HCT116 (cell line): ENCODE data around the gene APBA2. TPM values are rescaled to one million over a fixed set of nuclear protein-coding genes. Genes with fewer than 3 reads are reported as not detected.

Experiments used
- ATAC-seq: fragments of 200-7000 bp; cut with Tn5 transposase; 2 replicates; pipeline ENCODE4 v1.9.1; 2020; ENCODE audit warnings: mild to moderate bottlenecking, moderate library complexity
- BruUV-seq: library from RNA; stranded (reverse); fragments of 400-500 nt; replicated peaks from 2 replicates; lab custom pipeline; 2021; lab: Mats Ljungman, UMichigan
- CTCF ChIA-PET: fragments of 300-600 bp; sonication (Branson Sonifier 250); formaldehyde crosslinking; loops from one replicate; lab custom pipeline; 2021; ENCODE audit warnings: antibody characterized with exemption; lab: Charles Lee
- POLR2A ChIA-PET: fragments of 300-600, 350-600 bp; sonication (Branson Sonifier 250); formaldehyde crosslinking; loops from one replicate; lab custom pipeline; 2021; ENCODE audit warnings: antibody characterized with exemption; lab: Charles Lee
- RAD21 ChIA-PET, 2 experiments: fragments of 300-600 bp; sonication (Branson Sonifier 250); formaldehyde crosslinking; loops; one replicate each; lab custom pipeline; 2023; ENCODE audit warnings: low total read pairs in 2 of 2; ENCODE audit not compliant: uncharacterized antibody in 2 of 2, unreplicated experiment in 2 of 2, low non-redundant PET in 1 of 2; lab: Charles Lee
- DNase-seq: peaks from one replicate; pipeline ENCODE4 v3.0.0-alpha.2; 2010; ENCODE audit warnings: low read depth, low spot score
- H2AFZ ChIP-seq: fragments of 200-600 bp; shearing (Covaris generic), sonication (generic); 2 replicates; pipeline ENCODE4 v1.6.1; 2017; ENCODE audit warnings: low read depth, mixed run types, mixed read lengths, antibody characterized with exemption, low read length; ENCODE audit not compliant: poor library complexity, severe bottlenecking
- H3K27ac ChIP-seq: 2 replicates; pipeline ENCODE4 v1.5.1; 2012; ENCODE audit warnings: low read depth, low read length
- H3K27me3 ChIP-seq: fragments of 200-600 bp; sonication (generic); 2 replicates; pipeline ENCODE4 v1.6.1; 2016; ENCODE audit warnings: mixed run types, low read length, mixed read lengths; ENCODE audit not compliant: insufficient read depth
- H3K36me3 ChIP-seq, 2 experiments: fragments of 200-500 bp in 1 of 2; fragments of 200-600 bp in 1 of 2; sonication (Bioruptor generic) in 1 of 2; sonication (generic) in 1 of 2; 2 replicates each; pipeline versions ENCODE4 v1.5.1 to v1.6.1; 2014 to 2016; ENCODE audit warnings: low read length in 2 of 2, inconsistent platforms in 1 of 2, mixed read lengths in 1 of 2, mixed run types in 1 of 2; ENCODE audit not compliant: insufficient read depth in 2 of 2, control insufficient read depth in 1 of 2
- H3K4me1 ChIP-seq, 2 experiments: fragments of 200-600 bp in 1 of 2; sonication (generic) in 1 of 2; 2 replicates each; pipeline versions ENCODE4 v1.5.1 to v1.6.1; 2012 to 2017; ENCODE audit warnings: low read length in 2 of 2, inconsistent platforms in 1 of 2, mild to moderate bottlenecking in 1 of 2, mixed read lengths in 1 of 2, mixed run types in 1 of 2, moderate library complexity in 1 of 2; ENCODE audit not compliant: insufficient read depth in 2 of 2, control insufficient read depth in 1 of 2
- H3K4me2 ChIP-seq: fragments of 200-600 bp; sonication (generic); 2 replicates; pipeline ENCODE4 v1.6.1; 2017; ENCODE audit warnings: mixed run types, low read length, mixed read lengths
- H3K4me3 ChIP-seq, 2 experiments: fragments of 200-600 bp in 1 of 2; sonication (generic) in 1 of 2; replicated peaks in 1 of 2; 2 replicates each; pipeline ENCODE4 v1.5.1; 2011 to 2016; ENCODE audit warnings: low read length in 2 of 2, control low read depth in 1 of 2, low read depth in 1 of 2, mild to moderate bottlenecking in 1 of 2, mixed read lengths in 1 of 2, mixed run types in 1 of 2
- H3K79me2 ChIP-seq: fragments of 200-600 bp; sonication (generic); 2 replicates; pipeline ENCODE4 v1.6.1; 2017; ENCODE audit warnings: mild to moderate bottlenecking, mixed run types, low read length, moderate library complexity, mixed read lengths; ENCODE audit not compliant: insufficient read depth
- H3K9ac ChIP-seq: fragments of 200-600 bp; sonication (generic); 2 replicates; pipeline ENCODE4 v1.6.1; 2016; ENCODE audit warnings: low read length, mixed read lengths
- H3K9me2 ChIP-seq: fragments of 200-600 bp; sonication (generic), shearing (Covaris generic); 2 replicates; pipeline ENCODE4 v1.6.1; 2017; ENCODE audit warnings: mixed run types, mild to moderate bottlenecking, moderate library complexity; ENCODE audit not compliant: insufficient read depth
- H3K9me3 ChIP-seq, 2 experiments: fragments of 200-500 bp in 1 of 2; fragments of 200-600 bp in 1 of 2; sonication (Bioruptor generic) in 1 of 2; sonication (generic) in 1 of 2; 2 replicates each; pipeline ENCODE4 v1.6.1; 2014 to 2017; ENCODE audit warnings: low read length in 2 of 2, mixed read lengths in 2 of 2, inconsistent platforms in 1 of 2, low read depth in 1 of 2, mild to moderate bottlenecking in 1 of 2, mixed run types in 1 of 2, moderate library complexity in 1 of 2; ENCODE audit not compliant: control insufficient read depth in 1 of 2, insufficient read depth in 1 of 2
- H4K20me1 ChIP-seq: fragments of 200-600 bp; sonication (generic), shearing (Covaris generic); 2 replicates; pipeline ENCODE4 v1.6.1; 2017; ENCODE audit warnings: mixed run types, mild to moderate bottlenecking, moderate library complexity; ENCODE audit not compliant: insufficient read depth
- CBX3 ChIP-seq: IDR thresholded peaks from 2 replicates; pipeline ENCODE4 v1.6.1; 2012; ENCODE audit warnings: low read depth
- CEBPB ChIP-seq: IDR thresholded peaks from 2 replicates; pipeline ENCODE4 v1.6.1; 2012; ENCODE audit warnings: low read depth
- EGR1 ChIP-seq: IDR thresholded peaks from 2 replicates; pipeline ENCODE4 v1.6.1; 2012; ENCODE audit warnings: low read depth
- ELF1 ChIP-seq: IDR thresholded peaks from 2 replicates; pipeline ENCODE4 v1.6.1; 2012; ENCODE audit warnings: low read depth, borderline replicate concordance
- EZH2phosphoT487 ChIP-seq: fragments of 200-600 bp; IDR thresholded peaks from 2 replicates; pipeline ENCODE4 v1.6.1; 2018; ENCODE audit warnings: antibody characterized with exemption, borderline replicate concordance
- POLR2AphosphoS5 ChIP-seq: IDR thresholded peaks from 2 replicates; pipeline ENCODE4 v1.6.1; 2011; ENCODE audit warnings: mild to moderate bottlenecking, low read depth, low read length, moderate library complexity
- RAD21 ChIP-seq: IDR thresholded peaks from 2 replicates; pipeline ENCODE4 v1.6.1; 2012; ENCODE audit warnings: low read depth, mild to moderate bottlenecking
- TCF7L2 ChIP-seq: IDR thresholded peaks from 2 replicates; pipeline ENCODE4 v1.7.0; 2011; ENCODE audit warnings: borderline replicate concordance, inconsistent platforms; ENCODE audit not compliant: insufficient read depth, insufficient read length; ENCODE audit errors: extremely low read depth
- ZNF274 ChIP-seq: fragments of 200-500 bp; sonication (Bioruptor generic); IDR thresholded peaks from 2 replicates; pipeline ENCODE4 v1.6.1; 2014; ENCODE audit warnings: mild to moderate bottlenecking, low read depth, low read length, inconsistent platforms
- intact Hi-C: fragments of 100-400 bp; cut with micrococcal nuclease; formaldehyde crosslinking; loops from 2 replicates; pipeline ENCODE4 v1.10.0; 2022
- total RNA-seq: library from RNA; stranded (reverse); gene quantifications from one replicate; pipeline ENCODE4 v1.2.1, GENCODE V29; 2021; ENCODE audit not compliant: unreplicated experiment
- TF ChIP-seq, protein P1 (sequence below): IDR thresholded peaks from 2 replicates; pipeline ENCODE4 v1.6.1; 2011; ENCODE audit warnings: mild to moderate bottlenecking, low read length, moderate library complexity; ENCODE audit not compliant: insufficient replicate concordance; ENCODE audit errors: extremely low read depth
- TF ChIP-seq, protein P2 (sequence below): IDR thresholded peaks from 2 replicates; pipeline ENCODE4 v1.6.1; 2012
- TF ChIP-seq, protein P3 (sequence below), 3 experiments: fragments of 200-600 bp in 1 of 3; sonication (generic) in 1 of 3; IDR thresholded peaks in 2 of 3; conservative IDR thresholded peaks in 1 of 3; 2 replicates each; pipeline ENCODE4 v1.5.1; 2012 to 2017; ENCODE audit warnings: low read depth in 2 of 3, low read length in 2 of 3, antibody characterized with exemption in 1 of 3, borderline replicate concordance in 1 of 3, control low read depth in 1 of 3, mild to moderate bottlenecking in 1 of 3, mixed read lengths in 1 of 3, mixed run types in 1 of 3, moderate library complexity in 1 of 3; ENCODE audit not compliant: insufficient read depth in 1 of 3

APBA2 gene
- total RNA-seq, 1 experiment from 2014 or later = 0.47 TPM

DNA sequence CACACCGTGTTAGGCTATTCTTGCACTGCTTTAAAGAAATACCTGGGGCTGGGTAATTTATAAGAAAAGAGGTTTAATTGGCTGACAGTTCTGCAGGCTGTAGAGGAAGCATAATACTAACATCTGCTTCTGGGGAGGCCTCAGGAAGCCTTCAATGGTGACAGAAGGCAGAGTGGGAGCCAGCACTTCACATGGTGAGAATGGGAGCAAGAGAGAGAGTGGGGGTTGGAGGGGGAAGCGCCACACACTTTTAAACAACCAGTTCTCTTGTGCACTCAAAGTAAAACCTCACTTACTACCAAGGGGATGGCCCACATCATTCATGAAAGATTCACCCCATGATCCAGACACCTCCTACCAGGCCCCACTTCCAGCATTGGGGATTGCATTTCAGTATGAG, 181.1 kb downstream of the APBA2 start:
- RAD21 ChIA-PET = no interaction called here
- no peak for ATAC-seq
- no peak for DNase-seq
- no peak overlapping the region for H3K4me2 ChIP-seq
- no peaks in the 10 kb centered on the region for H4K20me1 ChIP-seq
- no peaks in the 10 kb centered on the region for H3K9me2 ChIP-seq
- no peak overlapping the region for H2AFZ ChIP-seq
- intact Hi-C loops = no loop called here
- H3K4me1 ChIP-seq = no peaks in the 10 kb centered on the region
- POLR2A ChIA-PET = no interaction called here
- no peaks in the 10 kb centered on the region for H3K79me2 ChIP-seq
- no peaks in the 10 kb centered on the region for H3K27me3 ChIP-seq
- no TSS peak for BruUV-seq
- no peak overlapping the region for H3K9ac ChIP-seq
- no peaks in the 10 kb centered on the region for H3K9me3 ChIP-seq
- CTCF ChIA-PET = no interaction called here
- no peak for TF ChIP-seq RAD21
- no peak for TF ChIP-seq CBX3
- no peak for TF ChIP-seq EGR1
- no peak for TF ChIP-seq ZNF274
- TF ChIP-seq EZH2phosphoT487 = no peak
- TF ChIP-seq, protein P1, sequence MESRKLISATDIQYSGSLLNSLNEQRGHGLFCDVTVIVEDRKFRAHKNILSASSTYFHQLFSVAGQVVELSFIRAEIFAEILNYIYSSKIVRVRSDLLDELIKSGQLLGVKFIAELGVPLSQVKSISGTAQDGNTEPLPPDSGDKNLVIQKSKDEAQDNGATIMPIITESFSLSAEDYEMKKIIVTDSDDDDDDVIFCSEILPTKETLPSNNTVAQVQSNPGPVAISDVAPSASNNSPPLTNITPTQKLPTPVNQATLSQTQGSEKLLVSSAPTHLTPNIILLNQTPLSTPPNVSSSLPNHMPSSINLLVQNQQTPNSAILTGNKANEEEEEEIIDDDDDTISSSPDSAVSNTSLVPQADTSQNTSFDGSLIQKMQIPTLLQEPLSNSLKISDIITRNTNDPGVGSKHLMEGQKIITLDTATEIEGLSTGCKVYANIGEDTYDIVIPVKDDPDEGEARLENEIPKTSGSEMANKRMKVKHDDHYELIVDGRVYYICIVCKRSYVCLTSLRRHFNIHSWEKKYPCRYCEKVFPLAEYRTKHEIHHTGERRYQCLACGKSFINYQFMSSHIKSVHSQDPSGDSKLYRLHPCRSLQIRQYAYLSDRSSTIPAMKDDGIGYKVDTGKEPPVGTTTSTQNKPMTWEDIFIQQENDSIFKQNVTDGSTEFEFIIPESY = no peak
- no peak for TF ChIP-seq ELF1
- H3K27ac ChIP-seq = no peak overlapping the region
- no peaks in the 10 kb centered on the region for H3K36me3 ChIP-seq
- no peak overlapping the region for H3K4me3 ChIP-seq

DNA sequence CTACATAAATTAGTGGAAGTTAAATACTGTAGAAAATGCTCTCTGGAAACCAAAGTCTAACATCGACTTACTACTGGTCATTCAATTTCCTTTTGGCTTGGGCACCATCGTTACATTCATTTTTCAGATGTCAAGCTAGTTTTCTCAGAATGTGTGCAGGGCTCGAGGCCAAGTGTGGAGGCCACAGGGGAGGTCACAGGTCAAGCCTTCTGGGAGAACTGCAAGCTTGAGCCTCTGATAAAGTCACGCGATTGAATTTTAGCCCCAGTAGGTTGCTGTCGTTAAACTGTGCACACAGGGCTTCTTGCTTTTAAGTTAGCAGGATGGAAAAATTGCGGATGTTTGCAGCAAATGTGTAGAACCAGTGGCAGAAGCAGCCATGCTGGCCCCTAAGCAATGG, 182.2 kb downstream of the APBA2 start:
- Histone ChIP-seq H3K36me3 (no peaks in the 10 kb centered on the region), H3K9me3 (no peaks in the 10 kb centered on the region), H3K4me3 (no peak overlapping the region), H2AFZ (no peak overlapping the region), H3K79me2 (no peaks in the 10 kb centered on the region), H3K9me2 (no peaks in the 10 kb centered on the region), H4K20me1 (no peaks in the 10 kb centered on the region), H3K4me1 (no peaks in the 10 kb centered on the region), H3K4me2 (no peak overlapping the region), H3K9ac (no peak overlapping the region), H3K27ac (no peak overlapping the region), H3K27me3 (no peaks in the 10 kb centered on the region)
- ATAC-seq (no peak), DNase-seq (no peak)
- CTCF ChIA-PET = no interaction called here
- intact Hi-C loops = no loop called here
- BruUV-seq = no TSS peak
- RAD21 ChIA-PET = no interaction called here
- POLR2A ChIA-PET = no interaction called here
- TF ChIP-seq, protein P2, sequence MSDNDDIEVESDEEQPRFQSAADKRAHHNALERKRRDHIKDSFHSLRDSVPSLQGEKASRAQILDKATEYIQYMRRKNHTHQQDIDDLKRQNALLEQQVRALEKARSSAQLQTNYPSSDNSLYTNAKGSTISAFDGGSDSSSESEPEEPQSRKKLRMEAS = no peak
- TF ChIP-seq EGR1 (no peak), TCF7L2 (no peak), CEBPB (no peak), POLR2AphosphoS5 (no peak)
- TF ChIP-seq, protein P3, sequence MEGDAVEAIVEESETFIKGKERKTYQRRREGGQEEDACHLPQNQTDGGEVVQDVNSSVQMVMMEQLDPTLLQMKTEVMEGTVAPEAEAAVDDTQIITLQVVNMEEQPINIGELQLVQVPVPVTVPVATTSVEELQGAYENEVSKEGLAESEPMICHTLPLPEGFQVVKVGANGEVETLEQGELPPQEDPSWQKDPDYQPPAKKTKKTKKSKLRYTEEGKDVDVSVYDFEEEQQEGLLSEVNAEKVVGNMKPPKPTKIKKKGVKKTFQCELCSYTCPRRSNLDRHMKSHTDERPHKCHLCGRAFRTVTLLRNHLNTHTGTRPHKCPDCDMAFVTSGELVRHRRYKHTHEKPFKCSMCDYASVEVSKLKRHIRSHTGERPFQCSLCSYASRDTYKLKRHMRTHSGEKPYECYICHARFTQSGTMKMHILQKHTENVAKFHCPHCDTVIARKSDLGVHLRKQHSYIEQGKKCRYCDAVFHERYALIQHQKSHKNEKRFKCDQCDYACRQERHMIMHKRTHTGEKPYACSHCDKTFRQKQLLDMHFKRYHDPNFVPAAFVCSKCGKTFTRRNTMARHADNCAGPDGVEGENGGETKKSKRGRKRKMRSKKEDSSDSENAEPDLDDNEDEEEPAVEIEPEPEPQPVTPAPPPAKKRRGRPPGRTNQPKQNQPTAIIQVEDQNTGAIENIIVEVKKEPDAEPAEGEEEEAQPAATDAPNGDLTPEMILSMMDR (IDR thresholded peaks at IDR 0.05 in 2 of 3, conservative IDR thresholded peaks at IDR 0.05 in 1 of 3; ENCODE audit: borderline replicate concordance in 1 of 3, insufficient read depth in 1 of 3, low read depth in 2 of 3, low read length in 2 of 3) = no peak
